Esophagus squamous epithelium (tissue), 4 donors: ENCODE data around the gene SFXN5.

Source experiments
- POLR2A ChIP-seq, 4 donors: fragments of 450-650 bp; IDR thresholded peaks; one replicate each; pipeline ENCODE4 v1.6.1; 2017; ENCODE audit warnings: antibody characterized with exemption in 4 of 4, mild to moderate bottlenecking in 4 of 4, moderate library complexity in 3 of 4
- TF ChIP-seq, protein P1 (sequence below), 6 experiments: fragments of 450-650 bp in 4 of 6; fragments of 200-600 bp in 2 of 6; sonication (generic) in 2 of 6; IDR thresholded peaks; one replicate each; pipeline ENCODE4 v1.5.1; 2016 to 2019; ENCODE audit warnings: antibody characterized with exemption in 6 of 6, mild to moderate bottlenecking in 4 of 6, moderate library complexity in 4 of 6

DNA sequence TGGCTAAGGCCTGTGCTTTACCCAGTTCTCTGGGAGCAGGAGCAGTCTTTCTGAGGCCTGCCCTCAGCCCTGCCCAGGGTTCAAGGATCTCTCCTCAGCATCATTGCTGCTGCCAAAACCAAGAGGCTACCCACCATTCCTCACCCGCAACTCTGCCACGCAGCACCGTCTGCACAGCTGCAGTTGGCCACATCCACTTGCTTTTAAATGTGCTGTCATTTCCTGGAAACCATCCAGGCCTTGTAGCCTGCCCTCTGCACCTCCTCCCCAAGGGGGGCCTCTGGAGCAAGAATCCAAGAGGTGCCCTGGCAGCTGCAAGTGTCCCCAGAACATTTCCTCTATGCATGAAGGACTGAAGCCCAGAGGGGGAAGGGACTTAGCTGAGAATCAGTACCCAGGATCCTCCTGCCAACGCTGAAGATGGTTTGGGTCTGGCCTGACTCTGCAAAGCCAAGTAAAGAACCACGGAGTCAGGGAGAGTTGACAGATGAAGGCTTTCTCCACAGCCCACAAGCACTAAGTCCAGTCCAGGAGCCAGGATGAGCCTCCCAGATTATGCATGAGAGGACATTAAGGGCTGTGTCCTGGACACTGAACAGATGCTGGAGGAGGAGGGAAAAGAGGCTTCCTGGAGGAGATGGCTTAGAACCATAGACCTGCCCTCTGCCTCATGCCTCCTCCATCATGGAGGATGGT is 139.3 kb downstream of the SFXN5 start:
- TF ChIP-seq, protein P1, sequence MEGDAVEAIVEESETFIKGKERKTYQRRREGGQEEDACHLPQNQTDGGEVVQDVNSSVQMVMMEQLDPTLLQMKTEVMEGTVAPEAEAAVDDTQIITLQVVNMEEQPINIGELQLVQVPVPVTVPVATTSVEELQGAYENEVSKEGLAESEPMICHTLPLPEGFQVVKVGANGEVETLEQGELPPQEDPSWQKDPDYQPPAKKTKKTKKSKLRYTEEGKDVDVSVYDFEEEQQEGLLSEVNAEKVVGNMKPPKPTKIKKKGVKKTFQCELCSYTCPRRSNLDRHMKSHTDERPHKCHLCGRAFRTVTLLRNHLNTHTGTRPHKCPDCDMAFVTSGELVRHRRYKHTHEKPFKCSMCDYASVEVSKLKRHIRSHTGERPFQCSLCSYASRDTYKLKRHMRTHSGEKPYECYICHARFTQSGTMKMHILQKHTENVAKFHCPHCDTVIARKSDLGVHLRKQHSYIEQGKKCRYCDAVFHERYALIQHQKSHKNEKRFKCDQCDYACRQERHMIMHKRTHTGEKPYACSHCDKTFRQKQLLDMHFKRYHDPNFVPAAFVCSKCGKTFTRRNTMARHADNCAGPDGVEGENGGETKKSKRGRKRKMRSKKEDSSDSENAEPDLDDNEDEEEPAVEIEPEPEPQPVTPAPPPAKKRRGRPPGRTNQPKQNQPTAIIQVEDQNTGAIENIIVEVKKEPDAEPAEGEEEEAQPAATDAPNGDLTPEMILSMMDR (IDR thresholded peaks at IDR 0.05): no peak
- TF ChIP-seq POLR2A (IDR thresholded peaks at IDR 0.05): no peak
